ENCODE measurements around the gene PTPRK.

PTPRK gene

DNA sequence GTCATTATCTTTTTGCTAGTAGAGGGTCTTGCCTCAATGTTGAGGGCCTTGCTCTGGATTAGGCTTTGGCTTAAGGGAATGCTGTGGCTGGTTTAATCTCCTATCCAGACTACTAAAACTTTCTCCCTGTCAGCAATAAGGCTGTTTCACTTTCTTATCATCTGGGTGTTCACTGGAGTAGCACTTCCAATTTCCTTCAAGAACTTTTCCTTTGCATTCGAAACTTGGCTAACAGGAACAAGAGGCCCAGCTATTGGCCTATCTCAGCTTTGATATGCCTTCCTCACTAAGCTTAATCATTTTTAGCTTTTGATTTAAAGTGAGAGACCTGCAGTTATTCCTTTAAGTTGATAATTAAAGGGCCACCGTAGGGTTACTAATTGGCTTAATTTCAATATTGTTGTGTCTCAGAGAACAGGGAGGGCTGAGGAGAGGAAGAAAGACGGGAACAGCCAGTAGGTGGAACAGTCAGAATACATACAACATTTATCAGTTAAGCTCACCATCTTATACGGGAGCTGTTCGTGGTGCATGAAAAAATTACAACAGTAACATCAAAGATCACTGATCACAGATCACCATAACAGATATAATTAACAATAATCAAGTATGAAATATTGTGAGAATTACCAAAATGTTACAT, 186.7 kb downstream of the PTPRK start:
- TF ChIP-seq ZFX (IDR thresholded peaks at IDR 0.05; ENCODE audit: borderline replicate concordance) (no peak), CTCF (IDR thresholded peaks at IDR 0.05) (no peak)
- no peak overlapping the region for H3K27ac ChIP-seq

GRCh38 chr6:128327890-128328289, 192.5 kb downstream of the PTPRK start:
- peak; percentile 81 for TF ChIP-seq CTCF (IDR thresholded peaks at IDR 0.05)
- no peak for TF ChIP-seq ZFX (IDR thresholded peaks at IDR 0.05; ENCODE audit: borderline replicate concordance)

DNA sequence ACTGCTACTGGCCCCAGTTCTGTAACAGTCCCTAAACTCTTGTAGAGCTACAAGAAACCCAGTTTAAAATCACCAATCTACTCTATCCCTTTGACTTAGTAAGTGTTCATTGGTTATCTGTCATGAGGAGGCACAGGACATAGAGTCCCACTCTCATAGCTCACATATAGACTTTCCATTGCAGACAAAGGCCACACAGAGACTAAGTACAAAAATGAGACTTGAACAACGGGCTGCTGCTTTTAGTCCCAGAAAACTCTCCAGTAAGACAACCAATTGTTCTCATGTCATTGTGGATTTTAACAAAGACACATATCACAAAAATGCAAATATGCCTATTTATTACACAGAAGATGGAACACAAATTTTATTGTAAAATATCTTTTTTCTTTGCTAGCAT, 197.4 kb downstream of the PTPRK start:
- no peak overlapping the region for H3K27ac ChIP-seq
- no peak for TF ChIP-seq CTCF (IDR thresholded peaks at IDR 0.05)
- no peak for TF ChIP-seq ZFX (IDR thresholded peaks at IDR 0.05; ENCODE audit: borderline replicate concordance)

More at GRCh38 chr6:128327890-128328289, 192.5 kb downstream of the PTPRK start:
- no peak overlapping the region for H3K27ac ChIP-seq

DNA sequence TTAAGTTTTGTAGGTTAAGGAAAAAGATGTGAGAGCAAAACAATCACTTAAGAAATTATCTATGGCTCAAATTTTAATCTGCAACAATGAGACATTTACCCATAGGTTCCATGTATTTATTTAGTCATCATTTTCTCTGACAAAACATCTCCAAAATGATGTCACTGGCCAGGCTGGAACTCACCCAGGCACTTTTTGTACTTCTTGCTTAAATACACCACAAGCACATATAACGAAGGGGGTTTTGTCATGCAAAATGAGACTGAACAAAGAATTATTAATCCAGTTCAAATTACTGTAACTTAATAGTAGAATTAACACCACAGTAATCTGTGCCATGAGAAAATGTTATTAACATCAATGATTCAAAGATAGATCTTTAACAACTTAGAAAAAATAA, 200.5 kb downstream of the PTPRK start:
- TF ChIP-seq ZFX (IDR thresholded peaks at IDR 0.05; ENCODE audit: borderline replicate concordance) (no peak), CTCF (IDR thresholded peaks at IDR 0.05) (no peak)

GRCh38 chr6:128319157-128319556, 201.2 kb downstream of the PTPRK start:
- TF ChIP-seq CTCF (IDR thresholded peaks at IDR 0.05), result no peak
- no peak for TF ChIP-seq ZFX (IDR thresholded peaks at IDR 0.05; ENCODE audit: borderline replicate concordance)

More for the DNA sequence above, 200.5 kb downstream of the PTPRK start:
- no peak overlapping the region for H3K27ac ChIP-seq

GRCh38 chr6:128316258-128316929, 204.0 kb downstream of the PTPRK start:
- no peak overlapping the region for H3K27ac ChIP-seq
- no peak for TF ChIP-seq CTCF (IDR thresholded peaks at IDR 0.05)
- TF ChIP-seq ZFX (IDR thresholded peaks at IDR 0.05; ENCODE audit: borderline replicate concordance), result no peak

More at GRCh38 chr6:128319157-128319556, 201.2 kb downstream of the PTPRK start:
- no peak overlapping the region for H3K27ac ChIP-seq

DNA sequence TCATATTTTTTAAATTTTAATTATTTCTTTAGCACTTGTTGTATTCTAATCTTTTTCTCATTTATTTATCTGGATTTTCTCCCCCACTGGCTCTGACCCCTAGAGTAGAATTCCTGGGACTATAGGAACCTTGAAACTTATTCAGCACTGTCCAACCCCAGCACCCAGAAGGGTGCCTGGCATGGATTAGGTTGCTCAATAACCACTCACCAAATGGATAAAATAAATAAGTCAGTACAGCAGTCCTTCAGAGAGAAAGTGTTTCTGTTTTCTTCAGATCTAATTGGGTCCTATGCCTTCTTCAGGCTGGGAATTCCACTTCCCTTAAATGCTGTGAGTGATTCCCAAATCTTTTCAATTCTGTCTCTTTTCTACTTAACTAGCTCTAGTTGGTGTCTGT, 206.2 kb downstream of the PTPRK start:
- H3K27ac ChIP-seq, result no peak overlapping the region
- TF ChIP-seq ZFX (IDR thresholded peaks at IDR 0.05; ENCODE audit: borderline replicate concordance) (no peak), CTCF (IDR thresholded peaks at IDR 0.05) (no peak)

Measured in 22Rv1 (cell line).